HEK293 (cell line): Measurements from ENCODE around the gene COL4A3.

Experiments
- TCF7L2 ChIP-seq: IDR thresholded peaks from 2 replicates; pipeline ENCODE4 v1.6.1; 2011; ENCODE audit warnings: low read depth, mild to moderate bottlenecking, inconsistent platforms, low read length, moderate library complexity, borderline replicate concordance
- ZBTB17 ChIP-seq: fragments of 450-650 bp; formaldehyde crosslinking; IDR thresholded peaks from 2 replicates; pipeline ENCODE4 v1.5.1; 2016; ENCODE audit warnings: missing biosample characterization, missing genetic modification characterization
- ZNF335 ChIP-seq: fragments of 450-650 bp; formaldehyde crosslinking; conservative IDR thresholded peaks from 2 replicates; pipeline ENCODE4 v1.5.1; 2016; ENCODE audit warnings: missing biosample characterization, missing genetic modification characterization
- ZNF521 ChIP-seq: fragments of 450-650 bp; formaldehyde crosslinking; IDR thresholded peaks from 2 replicates; pipeline ENCODE4 v1.5.1; 2017; ENCODE audit warnings: missing biosample characterization, mild to moderate bottlenecking, missing genetic modification characterization
- TF ChIP-seq, protein P1 (sequence below): fragments of 450-650 bp; formaldehyde crosslinking; IDR thresholded peaks from 2 replicates; pipeline ENCODE4 v1.5.1; 2016; ENCODE audit warnings: missing biosample characterization, missing genetic modification characterization

DNA sequence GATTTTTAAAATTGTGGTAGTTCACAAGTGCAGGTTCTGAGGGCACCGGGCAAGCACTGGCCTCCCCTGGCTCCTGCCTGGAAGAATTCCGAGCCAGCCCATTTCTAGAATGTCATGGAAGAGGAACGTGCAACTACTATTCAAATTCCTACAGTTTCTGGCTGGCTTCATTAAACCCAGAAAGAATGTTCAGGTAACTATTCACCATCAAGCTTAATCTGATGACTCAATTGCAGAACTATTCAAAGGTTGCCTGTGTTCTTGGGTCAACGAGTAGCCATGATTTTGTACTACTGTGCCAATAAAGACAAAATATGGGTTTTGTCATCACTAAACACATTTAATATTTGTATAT is 146.3 kb downstream of the COL4A3 start:
- TF ChIP-seq TCF7L2 (no peak), ZBTB17 (tag by site-specific recombination) (no peak), ZNF521 (tag by site-specific recombination) (no peak), ZNF335 (no peak)
- TF ChIP-seq, protein P1, sequence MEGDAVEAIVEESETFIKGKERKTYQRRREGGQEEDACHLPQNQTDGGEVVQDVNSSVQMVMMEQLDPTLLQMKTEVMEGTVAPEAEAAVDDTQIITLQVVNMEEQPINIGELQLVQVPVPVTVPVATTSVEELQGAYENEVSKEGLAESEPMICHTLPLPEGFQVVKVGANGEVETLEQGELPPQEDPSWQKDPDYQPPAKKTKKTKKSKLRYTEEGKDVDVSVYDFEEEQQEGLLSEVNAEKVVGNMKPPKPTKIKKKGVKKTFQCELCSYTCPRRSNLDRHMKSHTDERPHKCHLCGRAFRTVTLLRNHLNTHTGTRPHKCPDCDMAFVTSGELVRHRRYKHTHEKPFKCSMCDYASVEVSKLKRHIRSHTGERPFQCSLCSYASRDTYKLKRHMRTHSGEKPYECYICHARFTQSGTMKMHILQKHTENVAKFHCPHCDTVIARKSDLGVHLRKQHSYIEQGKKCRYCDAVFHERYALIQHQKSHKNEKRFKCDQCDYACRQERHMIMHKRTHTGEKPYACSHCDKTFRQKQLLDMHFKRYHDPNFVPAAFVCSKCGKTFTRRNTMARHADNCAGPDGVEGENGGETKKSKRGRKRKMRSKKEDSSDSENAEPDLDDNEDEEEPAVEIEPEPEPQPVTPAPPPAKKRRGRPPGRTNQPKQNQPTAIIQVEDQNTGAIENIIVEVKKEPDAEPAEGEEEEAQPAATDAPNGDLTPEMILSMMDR (tag by site-specific recombination) = no peak
